HUES64 (cell line): Measurements from ENCODE around the gene TMEM106A.
A peak's percentile ranks its signal among the peaks of the same experiment; 100 is the strongest.
"Not testable (repeated sequence)": the region's sequence is repeated elsewhere in the genome, so short reads cannot be mapped to it uniquely, and the experiment has no call there.

Source experiments
- H3K27ac ChIP-seq: 2 replicates; pipeline ENCODE4 v1.7.0; 2013; ENCODE audit warnings: low read depth, low read length, inconsistent platforms
- H3K27me3 ChIP-seq: 2 replicates; pipeline ENCODE4 v1.6.1; 2013; ENCODE audit warnings: mild to moderate bottlenecking, low read length; ENCODE audit not compliant: insufficient read depth
- H3K36me3 ChIP-seq: 2 replicates; pipeline ENCODE4 v1.6.1; 2013; ENCODE audit warnings: mild to moderate bottlenecking, low read length; ENCODE audit not compliant: insufficient read depth
- H3K4me1 ChIP-seq: 2 replicates; pipeline ENCODE4 v1.6.1; 2013; ENCODE audit warnings: mild to moderate bottlenecking, low read length, moderate library complexity; ENCODE audit not compliant: insufficient read depth
- H3K4me3 ChIP-seq: 2 replicates; pipeline ENCODE4 v1.5.1; 2013; ENCODE audit warnings: mild to moderate bottlenecking, low read length, moderate library complexity
- H3K9ac ChIP-seq: 2 replicates; pipeline ENCODE4 v1.6.1; 2013; ENCODE audit warnings: mild to moderate bottlenecking, low read depth, low read length
- H3K9me3 ChIP-seq: 2 replicates; pipeline ENCODE4 v1.6.1; 2013; ENCODE audit warnings: low read depth, low read length; ENCODE audit not compliant: insufficient read depth
- WGBS: fragments of 150-250, 120-280 bp; methylation state at CpG from one replicate; pipeline ENCODE4 v1.1.7; 2013; ENCODE audit warnings: missing lambda C conversion rate; 5-methylcytosine and 5-hydroxymethylcytosine counted together

The TMEM106A gene

GRCh38 chr17:43216762-43217613 is 5.3 kb downstream of the TMEM106A start:
- peaks cover 2% of the 10 kb centered on the region; the same call in 1 of the 2 replicates for H3K36me3 ChIP-seq
- 89% methylated on average over 4 of the region's 4 CpGs for WGBS
- peaks cover 6% of the 10 kb centered on the region; the same call in 1 of the 2 replicates for H3K4me1 ChIP-seq
- no peaks in the 10 kb centered on the region for H3K27me3 ChIP-seq
- H3K9me3 ChIP-seq, result no peaks in the 10 kb centered on the region
- H3K9ac ChIP-seq, result no peak overlapping the region
- H3K4me3 ChIP-seq, result no peak overlapping the region
- no peak overlapping the region for H3K27ac ChIP-seq

- Histone ChIP-seq H3K4me3 (no peak overlapping the region), H3K27ac (no peak overlapping the region), H3K9me3 (no peaks in the 10 kb centered on the region), H3K4me1 (peaks cover 2% of the 10 kb centered on the region; the same call in 1 of the 2 replicates), H3K9ac (no peak overlapping the region), H3K36me3 (peaks cover 2% of the 10 kb centered on the region; the same call in 1 of the 2 replicates), H3K27me3 (no peaks in the 10 kb centered on the region)
- WGBS, result 90% methylated on average over 2 of the region's 2 CpGs
These were observed 6.0 kb downstream of the TMEM106A start for GRCh38 chr17:43217614-43218087.

GRCh38 chr17:43219001-43219400 is 7.3 kb downstream of the TMEM106A start:
- no peak overlapping the region for H3K9ac ChIP-seq
- 95% methylated on average over 2 of the region's 2 CpGs for WGBS
- H3K4me1 ChIP-seq, result no peaks in the 10 kb centered on the region

GRCh38 chr17:43219746-43220380 is 8.2 kb downstream of the TMEM106A start:
- 88% methylated on average over 8 of the region's 8 CpGs for WGBS
- no peaks in the 10 kb centered on the region for H3K4me1 ChIP-seq
- H3K9me3 ChIP-seq, result no peaks in the 10 kb centered on the region
- H3K27me3 ChIP-seq, result no peaks in the 10 kb centered on the region
- H3K36me3 ChIP-seq, result no peaks in the 10 kb centered on the region; the same call in 1 of the 2 replicates
- H3K27ac ChIP-seq, result no peak overlapping the region
- no peak overlapping the region for H3K9ac ChIP-seq
- H3K4me3 ChIP-seq, result no peak overlapping the region

More at GRCh38 chr17:43219001-43219400, 7.3 kb downstream of the TMEM106A start:
- peaks cover 2% of the 10 kb centered on the region; the same call in 1 of the 2 replicates for H3K36me3 ChIP-seq
- no peak overlapping the region for H3K27ac ChIP-seq
- no peaks in the 10 kb centered on the region for H3K27me3 ChIP-seq
- H3K4me3 ChIP-seq, result no peak overlapping the region
- H3K9me3 ChIP-seq, result no peaks in the 10 kb centered on the region

GRCh38 chr17:43220511-43221125 is 8.9 kb downstream of the TMEM106A start:
- Histone ChIP-seq H3K4me1 (no peaks in the 10 kb centered on the region), H3K27ac (no peak overlapping the region), H3K36me3 (no peaks in the 10 kb centered on the region; the same call in 1 of the 2 replicates), H3K27me3 (no peaks in the 10 kb centered on the region), H3K4me3 (no peak overlapping the region), H3K9ac (no peak overlapping the region), H3K9me3 (no peaks in the 10 kb centered on the region)
- 89% methylated on average over 9 of the region's 9 CpGs for WGBS

GRCh38 chr17:43224146-43224705 is 12.6 kb downstream of the TMEM106A start:
- no peaks in the 10 kb centered on the region for H3K9me3 ChIP-seq
- no peaks in the 10 kb centered on the region for H3K4me1 ChIP-seq
- H3K4me3 ChIP-seq, result no peak overlapping the region
- no peak overlapping the region for H3K27ac ChIP-seq
- 96% methylated on average over 7 of the region's 7 CpGs for WGBS
- H3K9ac ChIP-seq, result no peak overlapping the region
- H3K27me3 ChIP-seq, result no peaks in the 10 kb centered on the region
- H3K36me3 ChIP-seq, result no peaks in the 10 kb centered on the region

GRCh38 chr17:43226393-43226792 is 14.7 kb downstream of the TMEM106A start:
- Histone ChIP-seq H3K9ac (no peak overlapping the region), H3K27ac (no peak overlapping the region), H3K9me3 (no peaks in the 10 kb centered on the region), H3K36me3 (no peaks in the 10 kb centered on the region), H3K4me3 (no peak overlapping the region), H3K4me1 (no peaks in the 10 kb centered on the region), H3K27me3 (no peaks in the 10 kb centered on the region)
- whole genome bisulfite sequencing, result 95% methylated on average over 7 of the region's 7 CpGs

GRCh38 chr17:43228020-43228782 is 16.5 kb downstream of the TMEM106A start, which contains the start of gene CCDC200:
CCDC200 (minus strand) TSS chr17:43228623; CDS start chr17:43228554, 69 bp downstream.
- not testable (repeated sequence) for H3K4me3 ChIP-seq, H3K9ac ChIP-seq, H3K9me3 ChIP-seq, H3K4me1 ChIP-seq, H3K27me3 ChIP-seq, H3K36me3 ChIP-seq, H3K27ac ChIP-seq
- WGBS, result no CpG with 5 or more reads among the region's 7 CpGs

- not testable (repeated sequence) for H3K27ac ChIP-seq, H3K4me1 ChIP-seq, H3K9me3 ChIP-seq, H3K9ac ChIP-seq, H3K27me3 ChIP-seq, H3K36me3 ChIP-seq
- WGBS, result 93% methylated on average over 13 of the region's 40 CpGs
- H3K4me3 ChIP-seq, result 0 out of 2 replicates have a peak overlapping the region, but pooled peaks have one; percentile 26
These were observed 19.7 kb downstream of the TMEM106A start for GRCh38 chr17:43231205-43232020.
